Ramos (cell line): Measurements from ENCODE around the gene MCCD1.
"Not testable (repeated sequence)": the region's sequence is repeated elsewhere in the genome, so short reads cannot be mapped to it uniquely, and the experiment has no call there.

Source experiments
- in situ Hi-C: fragments of 300-500 bp; cut with MboI; formaldehyde crosslinking; loops from one replicate; pipeline ENCODE4 v1.14.3; 2022; ENCODE audit warnings: low sequenced_read_pairs; ENCODE audit not compliant: unreplicated experiment

The MCCD1 gene

DNA sequence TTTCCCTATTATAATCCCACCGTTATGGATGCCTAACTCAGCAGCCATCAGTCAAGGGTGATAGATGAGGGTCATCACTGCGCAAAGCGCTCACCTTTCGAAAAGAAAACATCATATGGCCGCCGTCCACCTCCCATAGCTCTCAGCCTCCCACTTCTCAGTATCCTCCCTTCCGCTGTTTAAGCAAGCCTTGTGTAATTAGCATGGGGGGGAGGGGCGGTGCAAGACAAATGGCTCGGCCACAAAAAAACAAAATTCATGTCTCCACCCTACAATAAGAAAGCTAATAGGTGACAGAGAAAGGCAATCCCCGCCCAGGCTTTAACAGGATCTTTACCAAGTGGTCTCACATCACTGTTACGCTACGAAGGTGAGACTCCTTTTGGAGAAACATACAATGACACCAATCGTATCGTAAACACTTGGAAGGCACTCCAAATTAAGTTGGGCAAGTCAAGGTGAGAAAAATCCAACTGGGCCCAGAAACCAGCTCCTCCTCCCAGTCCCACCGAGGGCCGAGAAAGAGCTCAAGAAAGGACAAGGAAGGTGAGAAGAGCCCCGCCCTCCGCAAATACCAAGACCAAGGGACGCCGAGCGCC lies 12.4 kb downstream of the MCCD1 start:
- in situ Hi-C loops, result no loop called here

DNA sequence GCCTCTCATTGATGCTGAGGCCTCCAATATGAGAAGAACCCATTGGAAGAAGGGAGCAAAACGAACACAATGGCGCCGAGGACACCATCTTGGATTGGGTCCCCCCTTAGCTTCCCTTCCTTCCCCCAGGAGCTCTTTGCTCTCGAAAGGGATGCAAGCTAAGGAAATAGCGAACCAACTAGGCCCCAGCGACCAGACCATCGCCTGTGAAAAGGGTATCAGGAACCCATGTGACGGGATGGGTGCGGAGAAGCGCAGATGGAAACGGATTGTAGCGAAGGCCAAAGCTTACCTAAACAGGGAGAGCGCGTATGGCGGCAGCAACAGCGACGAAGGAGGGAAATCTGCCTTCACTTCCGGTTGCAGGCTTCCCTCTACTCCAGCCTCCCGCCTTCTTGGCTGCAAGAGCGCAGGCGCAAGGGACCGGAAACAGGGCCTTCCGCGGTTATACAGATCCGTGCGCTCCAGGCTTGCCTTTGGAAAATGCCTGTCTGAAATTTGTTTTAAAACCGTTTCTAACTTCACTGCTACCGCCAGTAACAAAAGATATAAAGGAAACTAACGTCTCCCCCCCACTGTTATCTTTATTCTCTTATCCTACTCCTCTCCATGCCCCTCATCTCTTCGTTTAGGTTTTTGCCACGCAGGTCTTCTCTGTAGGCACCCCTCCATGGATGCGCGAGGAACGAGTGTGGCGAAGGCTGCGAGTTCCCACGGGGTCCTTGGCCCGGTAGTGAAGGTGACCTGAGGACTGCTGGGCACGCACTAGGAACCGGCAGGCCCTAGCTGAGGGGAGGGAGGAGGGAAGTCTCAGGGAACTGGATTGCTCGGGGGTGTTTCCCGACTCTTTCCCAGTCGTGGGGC lies 13.1 kb downstream of the MCCD1 start, which contains the start of gene DDX39B:
DDX39B (minus strand) TSS at position 346 of the 864 bp plus-strand sequence. CDS start 1,471 bp downstream, outside the sequence.
- in situ Hi-C loops, result no loop called here

DNA sequence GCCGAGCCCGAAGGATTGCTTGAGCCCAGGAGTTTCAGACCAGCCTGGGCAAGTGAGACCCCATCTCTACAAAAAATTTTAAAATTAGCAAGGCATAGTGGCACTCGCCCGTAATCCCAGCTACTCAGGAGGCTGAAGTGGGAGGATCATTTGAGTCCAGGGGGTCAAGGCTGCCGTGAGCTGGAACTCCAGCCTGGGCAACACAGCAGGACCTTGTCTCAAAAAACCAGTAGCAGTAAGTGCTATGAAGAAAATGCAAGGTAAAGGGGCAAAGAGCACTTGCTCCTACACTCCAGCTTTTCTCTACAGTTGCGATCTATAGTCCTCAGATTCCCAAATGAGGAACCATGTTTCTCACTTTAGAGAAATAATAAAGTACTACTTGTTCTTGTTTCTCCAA lies 14.9 kb downstream of the MCCD1 start:
- in situ Hi-C loops, result no loop called here

DNA sequence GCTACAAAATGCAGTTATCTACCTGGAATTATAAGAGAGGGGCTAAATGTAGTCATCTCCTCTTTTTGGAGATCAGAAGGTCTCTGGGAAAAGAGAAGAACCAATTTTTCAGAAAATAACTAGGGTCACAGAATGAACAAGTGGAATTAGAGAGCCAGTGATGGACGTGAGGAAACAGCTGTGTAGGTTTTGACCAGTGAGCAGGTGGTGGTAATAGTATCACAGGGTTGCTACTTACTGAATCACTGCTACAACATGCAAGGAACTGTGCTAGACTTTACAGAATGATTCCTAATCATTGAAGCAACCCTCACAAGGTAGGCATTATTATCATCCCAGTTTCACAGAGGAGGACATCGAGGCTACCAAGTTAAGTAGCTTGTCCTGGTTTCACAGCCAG lies 15.9 kb downstream of the MCCD1 start:
- in situ Hi-C loops, result loop anchor here (5.0 kb wide), 1 partner anchor 53 kb away; no protein-coding TSS in a partner anchor

DNA sequence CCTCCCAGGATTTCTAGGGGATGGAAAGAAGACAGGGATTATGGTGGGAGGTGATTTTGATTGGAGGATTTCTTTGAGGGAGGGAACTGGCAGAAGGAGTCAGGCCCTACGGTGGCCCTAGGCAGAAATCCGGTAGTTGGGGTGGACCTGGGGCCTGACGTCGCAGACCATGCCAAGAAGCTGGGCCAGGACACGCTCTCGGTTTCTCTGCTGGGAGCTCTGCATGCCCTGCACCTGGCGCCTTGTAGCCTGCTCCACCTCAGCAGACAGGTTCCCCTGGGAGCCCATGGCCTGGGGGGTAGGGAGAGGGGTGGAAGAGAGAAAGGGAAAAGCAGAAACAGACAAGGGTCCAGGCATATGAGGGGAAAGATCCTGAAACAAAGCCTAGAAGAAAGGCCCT lies 16.5 kb downstream of the MCCD1 start:
- in situ Hi-C loops, result loop anchor here (5.0 kb wide), 1 partner anchor 52 kb away; no protein-coding TSS in a partner anchor

DNA sequence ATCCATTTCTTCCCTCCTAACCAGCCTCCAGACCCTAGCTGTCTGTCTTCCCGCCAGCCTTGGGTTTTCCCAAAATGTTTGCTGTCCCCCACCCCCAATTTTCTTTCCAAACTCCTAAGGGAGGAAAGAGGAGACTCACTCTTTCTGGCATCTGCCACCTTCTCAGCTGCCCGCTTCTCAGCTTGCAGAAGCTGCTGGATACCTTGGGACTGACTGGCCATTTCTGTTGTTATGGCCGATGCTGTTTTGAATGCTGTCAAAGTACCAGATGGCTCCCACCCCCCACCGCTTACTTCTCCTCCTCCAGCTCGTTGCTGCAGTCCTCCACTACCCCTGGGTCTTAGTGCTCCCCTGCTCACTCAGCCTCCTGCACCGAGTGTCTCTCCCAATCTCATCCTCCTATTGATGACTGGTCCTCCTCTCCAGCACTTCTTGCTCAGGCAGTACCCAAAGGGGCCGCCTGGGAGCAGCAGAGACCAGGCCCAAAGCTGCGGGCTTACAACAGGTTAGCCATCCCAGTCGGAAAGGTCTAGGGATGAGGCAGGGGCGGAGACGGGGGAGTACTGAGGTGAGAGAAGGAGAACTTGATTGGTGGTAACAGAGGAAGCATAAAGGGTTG lies 17.7 kb downstream of the MCCD1 start, which contains the start of gene ATP6V1G2:
ATP6V1G2 (minus strand) TSS at position 270 of the 619 bp plus-strand sequence; CDS start at position 221, 49 bp downstream.
- in situ Hi-C loops, result loop anchor here (5.0 kb wide), 1 partner anchor 51 kb away; no protein-coding TSS in a partner anchor

DNA sequence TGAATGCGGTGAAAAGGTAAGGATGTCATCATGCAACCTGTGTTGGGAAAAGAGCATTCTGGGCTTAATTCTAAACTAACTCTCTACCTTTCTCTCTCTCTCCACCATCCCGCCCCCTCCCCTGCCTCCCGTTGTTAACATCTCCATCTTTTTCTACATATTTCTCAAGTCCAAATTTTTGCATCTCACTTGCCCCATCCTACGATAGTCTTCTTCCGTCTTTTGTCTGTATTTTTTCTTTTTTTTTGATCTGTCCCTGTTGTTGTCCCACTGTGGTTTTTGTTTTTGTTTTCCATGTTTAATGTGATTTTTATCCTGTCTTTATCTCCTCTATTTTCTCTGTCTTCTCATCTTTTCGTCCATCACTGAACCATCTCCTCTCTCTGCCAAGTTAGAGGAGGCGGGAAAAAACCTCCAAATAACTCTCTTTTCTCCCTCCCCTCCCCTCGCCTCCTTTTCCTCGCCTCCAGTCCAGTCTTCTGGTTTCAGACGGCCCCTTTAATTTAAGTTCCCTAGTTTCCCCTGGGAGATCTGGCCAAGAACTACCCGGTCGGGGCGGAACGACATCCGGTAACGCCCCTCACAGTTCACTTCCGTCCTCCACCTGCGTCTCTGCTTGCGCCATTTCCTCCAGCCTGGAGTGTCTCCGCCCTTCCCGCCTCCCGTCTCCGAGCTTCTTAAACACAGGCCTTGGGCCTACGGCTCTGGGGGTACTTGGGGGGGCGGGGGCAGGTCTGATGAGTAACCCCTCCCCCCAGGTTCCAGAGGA lies 18.4 kb downstream of the MCCD1 start, which contains the start of gene NFKBIL1:
NFKBIL1 (plus strand) TSS at position 651 of the 769 bp plus-strand sequence; CDS start at position 738, 87 bp downstream.
- in situ Hi-C loops, result loop anchor here (5.0 kb wide), 1 partner anchor 50 kb away; no protein-coding TSS in a partner anchor

DNA sequence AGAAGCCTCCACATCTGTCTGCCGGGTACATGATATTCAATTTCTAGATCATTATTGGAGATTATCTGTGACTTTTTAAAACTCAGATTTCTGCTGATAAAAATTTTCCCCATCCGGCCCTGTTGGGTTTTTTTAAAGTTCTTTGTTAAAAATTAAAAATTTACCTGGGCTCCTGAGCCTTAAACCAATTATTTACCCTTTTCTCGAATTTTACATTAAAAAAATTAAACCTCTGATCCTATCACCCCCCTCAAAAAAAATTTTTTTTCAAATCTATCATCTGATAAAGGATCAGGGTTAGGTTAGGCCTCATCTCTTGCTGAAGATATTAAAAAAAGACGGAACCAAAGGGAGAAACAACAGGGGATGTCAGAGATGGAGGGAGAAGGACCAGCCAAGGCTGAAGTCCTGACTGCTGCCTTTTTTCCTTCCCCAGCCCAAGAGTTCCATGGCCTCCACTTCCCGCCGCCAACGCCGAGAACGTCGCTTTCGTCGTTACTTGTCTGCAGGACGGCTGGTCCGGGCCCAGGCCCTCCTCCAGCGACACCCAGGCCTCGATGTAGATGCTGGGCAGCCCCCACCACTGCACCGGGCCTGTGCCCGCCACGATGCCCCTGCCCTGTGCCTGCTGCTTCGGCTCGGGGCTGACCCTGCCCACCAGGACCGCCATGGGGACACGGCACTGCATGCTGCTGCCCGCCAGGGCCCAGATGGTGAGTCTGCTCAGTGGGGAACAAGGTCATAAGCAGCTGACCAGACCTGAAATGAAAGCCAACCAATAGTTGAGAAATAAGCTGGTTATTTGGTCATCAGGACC lies 19.2 kb downstream of the MCCD1 start:
- in situ Hi-C loops, result loop anchor here (5.0 kb wide), 1 partner anchor 49 kb away; no protein-coding TSS in a partner anchor

DNA sequence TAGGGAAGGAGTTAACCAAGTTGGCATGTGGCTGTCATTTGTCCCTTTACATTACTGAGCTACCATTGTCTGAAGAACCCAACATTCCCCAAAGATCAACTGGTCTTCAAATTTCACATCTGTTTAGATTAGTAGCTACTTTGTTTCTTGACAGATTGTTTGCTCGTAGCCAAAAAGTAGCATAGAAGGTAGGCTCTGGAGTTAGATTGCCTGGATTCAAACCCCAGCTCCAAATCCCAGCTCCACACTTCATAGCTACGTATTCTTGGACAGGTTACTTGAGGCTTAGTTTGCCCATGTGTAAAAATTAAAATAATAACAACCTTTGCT lies 19.7 kb downstream of the MCCD1 start:
- in situ Hi-C loops, result loop anchor here (5.0 kb wide), 1 partner anchor 49 kb away; no protein-coding TSS in a partner anchor

DNA sequence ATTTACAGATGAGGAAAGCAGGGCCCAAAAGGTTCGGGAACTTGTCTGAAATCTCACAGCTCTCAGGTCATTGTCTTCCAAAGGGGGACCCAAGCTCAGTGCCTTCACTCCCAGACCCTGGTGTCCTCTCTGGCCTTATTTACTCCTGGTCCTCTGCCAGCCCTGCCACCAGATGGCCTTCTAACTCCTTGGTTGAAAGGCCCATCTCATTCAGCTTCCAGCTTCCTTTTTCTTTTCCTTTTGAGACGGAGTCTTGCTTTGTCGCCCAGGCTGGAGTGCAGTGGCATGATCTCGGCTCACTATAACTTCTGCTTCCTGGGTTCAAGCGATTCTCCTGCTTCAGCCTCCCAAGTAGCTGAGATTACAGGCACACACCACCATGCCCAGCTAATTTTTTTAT lies 22.6 kb downstream of the MCCD1 start:
- in situ Hi-C loops, result not testable (repeated sequence)

DNA sequence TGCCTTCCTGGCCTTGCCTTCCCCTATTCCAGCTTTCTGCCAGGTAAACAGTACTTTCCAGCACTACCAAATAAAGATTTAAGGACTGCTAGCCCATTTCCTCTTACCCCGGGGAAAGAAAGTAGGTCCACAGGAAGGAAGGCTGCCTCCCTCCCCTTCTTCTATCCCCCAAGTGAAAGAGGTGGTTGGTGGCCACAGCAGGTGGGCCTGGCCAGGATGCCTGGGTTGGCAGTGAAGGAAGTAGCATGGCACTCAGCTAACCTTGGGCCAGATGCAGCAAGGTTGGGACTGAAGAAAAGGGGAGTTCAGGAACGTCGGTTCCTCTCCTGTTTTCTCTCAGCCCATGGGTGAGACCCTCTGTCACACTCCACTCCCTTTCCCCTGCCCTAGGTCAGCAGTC lies 27.5 kb downstream of the MCCD1 start:
- in situ Hi-C loops, result no loop called here

DNA sequence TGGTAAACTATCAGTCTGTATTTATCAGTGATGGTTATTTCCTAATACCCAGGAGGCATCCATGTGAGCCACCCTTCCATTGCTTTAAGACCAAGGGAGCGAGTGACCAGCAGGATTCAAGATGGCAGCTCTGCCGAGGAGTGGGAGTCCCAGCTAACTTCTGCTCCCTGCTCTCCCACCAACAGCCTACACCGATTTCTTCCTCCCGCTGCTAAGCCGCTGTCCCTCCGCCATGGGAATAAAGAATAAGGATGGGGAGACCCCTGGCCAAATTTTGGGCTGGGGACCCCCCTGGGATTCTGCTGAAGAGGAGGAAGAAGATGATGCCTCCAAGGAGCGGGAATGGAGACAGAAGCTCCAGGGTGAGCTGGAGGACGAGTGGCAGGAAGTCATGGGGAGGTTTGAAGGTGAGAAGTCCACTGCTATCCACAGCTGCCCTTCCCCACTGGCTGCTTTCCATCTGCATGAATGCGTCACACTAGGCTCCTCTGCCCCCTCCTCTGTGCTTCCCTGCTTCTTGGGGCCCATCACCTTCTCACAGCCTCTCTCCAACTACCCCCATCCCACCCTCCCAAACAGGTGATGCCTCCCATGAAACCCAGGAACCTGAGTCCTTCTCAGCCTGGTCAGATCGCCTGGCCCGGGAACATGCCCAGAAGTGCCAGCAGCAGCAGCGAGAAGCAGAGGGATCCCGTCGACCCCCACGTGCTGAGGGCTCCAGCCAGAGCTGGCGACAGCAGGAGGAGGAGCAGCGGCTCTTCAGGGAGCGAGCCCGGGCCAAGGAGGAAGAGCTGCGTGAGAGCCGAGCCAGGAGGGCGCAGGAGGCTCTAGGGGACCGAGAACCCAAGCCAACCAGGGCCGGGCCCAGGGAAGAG lies 28.9 kb downstream of the MCCD1 start:
- in situ Hi-C loops, result no loop called here

DNA sequence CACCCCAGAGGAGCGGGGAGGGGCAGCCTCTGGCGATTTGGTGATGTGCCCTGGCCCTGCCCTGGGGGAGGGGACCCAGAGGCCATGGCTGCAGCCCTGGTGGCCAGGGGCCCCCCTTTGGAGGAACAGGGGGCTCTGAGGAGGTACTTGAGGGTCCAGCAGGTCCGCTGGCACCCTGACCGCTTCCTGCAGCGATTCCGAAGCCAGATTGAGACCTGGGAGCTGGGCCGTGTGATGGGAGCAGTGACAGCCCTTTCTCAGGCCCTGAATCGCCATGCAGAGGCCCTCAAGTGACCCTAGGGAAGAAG lies 29.5 kb downstream of the MCCD1 start:
- in situ Hi-C loops, result no loop called here

DNA sequence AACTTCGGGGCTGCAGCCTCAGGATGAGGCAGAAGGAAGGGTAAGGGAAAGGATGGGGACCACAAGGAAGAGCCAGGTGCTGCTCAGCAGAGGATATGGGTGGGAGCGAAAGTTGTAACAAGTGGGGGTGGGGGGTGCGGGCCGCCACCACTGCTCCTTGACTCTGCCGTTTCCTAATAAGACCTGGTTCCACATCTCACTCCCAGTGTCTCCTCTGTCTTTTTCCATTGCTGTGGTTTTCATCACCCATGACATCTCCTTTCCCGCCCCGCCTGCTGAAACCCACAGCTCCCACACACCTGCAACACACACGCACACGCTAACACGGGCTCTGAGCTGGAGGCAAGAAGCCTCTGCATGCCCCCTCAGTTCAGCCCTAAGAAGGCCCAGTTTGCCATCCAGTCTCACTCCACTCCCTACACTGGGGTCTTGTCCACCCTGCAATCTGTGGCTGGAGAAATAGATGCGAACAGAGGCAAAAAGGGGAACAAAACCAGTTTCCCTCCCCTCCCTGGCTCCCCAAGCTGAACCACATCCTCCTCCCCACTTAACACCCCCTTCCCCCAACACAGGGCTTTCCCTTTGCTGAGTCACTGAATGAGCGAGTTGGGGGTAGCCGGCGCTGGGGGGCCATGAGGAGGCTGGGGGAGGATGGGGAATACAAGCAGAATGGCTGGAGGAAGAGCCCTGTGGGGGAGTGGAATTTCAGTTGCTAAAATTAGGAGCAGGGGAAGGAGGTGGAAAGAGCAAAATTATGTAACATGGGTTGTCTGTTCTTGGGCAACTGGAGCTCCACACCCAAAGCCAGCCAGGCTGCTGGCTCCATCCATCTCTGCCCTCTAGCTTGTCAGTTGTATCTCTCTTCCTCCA lies 30.1 kb downstream of the MCCD1 start:
- in situ Hi-C loops, result no loop called here

DNA sequence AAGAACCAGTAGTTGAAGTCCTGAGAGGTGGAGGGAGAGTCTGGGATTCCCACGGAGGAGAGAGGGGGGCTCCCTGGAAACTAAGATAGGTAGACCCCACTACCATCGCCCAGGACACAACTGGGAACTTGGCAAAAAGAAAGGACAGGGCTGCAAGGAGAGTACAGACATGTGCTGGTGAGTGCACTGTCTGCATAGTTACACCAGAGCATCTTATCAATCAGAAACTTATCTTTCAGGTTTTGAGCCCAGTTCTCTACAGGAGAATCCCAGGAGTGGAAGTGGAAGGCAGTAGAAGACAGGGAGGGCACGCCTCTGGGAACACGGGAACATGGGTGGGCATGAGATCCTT lies 30.8 kb downstream of the MCCD1 start:
- in situ Hi-C loops, result no loop called here

DNA sequence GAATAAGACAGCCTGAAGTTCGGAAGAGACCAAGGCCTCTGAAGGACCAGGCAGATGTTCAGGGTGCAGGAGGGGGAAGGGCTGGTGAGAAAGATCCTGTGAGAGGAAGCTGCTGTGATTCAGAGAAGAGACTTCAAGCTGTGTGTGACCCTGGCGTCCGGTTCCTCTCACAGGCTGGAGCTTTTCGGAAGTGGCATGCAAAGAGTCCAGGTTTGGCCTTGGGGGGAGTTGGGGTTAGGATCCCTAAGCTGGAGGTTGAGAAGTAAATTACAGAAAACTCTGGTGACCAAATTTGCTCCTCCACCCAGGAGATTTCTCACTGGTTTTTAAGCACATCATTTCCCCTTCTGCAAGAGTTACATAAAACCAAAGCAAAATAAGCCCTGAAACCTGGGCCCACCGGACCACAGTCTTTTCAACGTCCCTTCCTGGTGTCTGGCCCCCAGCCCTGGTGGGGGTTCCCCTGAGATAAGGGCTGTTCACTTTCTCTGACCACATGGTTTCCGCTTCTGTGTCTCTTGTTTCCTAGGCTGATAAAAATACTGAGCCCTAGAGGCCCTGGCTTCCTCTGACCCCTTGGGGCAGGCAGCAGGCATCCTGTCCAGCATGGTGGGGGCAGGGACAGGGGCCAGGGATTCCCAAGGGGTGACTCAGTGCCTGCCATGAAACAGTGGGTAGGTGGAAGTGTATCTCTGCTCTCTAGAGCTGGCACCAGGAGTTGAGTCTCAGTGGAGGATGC lies 31.4 kb downstream of the MCCD1 start:
- in situ Hi-C loops, result no loop called here

DNA sequence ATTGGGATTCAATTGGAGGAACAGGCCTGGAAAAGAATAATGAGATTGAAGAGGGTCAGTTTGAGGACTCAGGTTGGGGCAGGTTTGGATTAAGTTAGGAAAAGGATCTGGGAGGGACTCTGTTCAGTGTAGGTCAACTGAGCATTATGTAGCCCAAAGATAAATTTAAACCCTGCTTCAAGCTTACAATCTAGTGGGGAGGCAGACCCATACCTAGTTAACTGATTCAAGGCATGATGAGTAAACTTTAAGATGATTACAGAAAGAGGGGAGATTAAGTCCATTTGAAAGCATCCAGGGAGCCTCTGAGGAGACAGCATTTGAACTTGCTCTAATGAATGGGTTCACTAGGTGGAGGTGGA lies 31.9 kb downstream of the MCCD1 start:
- in situ Hi-C loops, result no loop called here
